Mucosa of rectum (tissue), 2 donors: Measurements from ENCODE around the gene FOXR1.
"Not testable (repeated sequence)": the region's sequence is repeated elsewhere in the genome, so short reads cannot be mapped to it uniquely, and the experiment has no call there.

Source experiments
- H3K27ac ChIP-seq, 2 donors: one replicate each; pipeline ENCODE4 v1.7.0; 2013; ENCODE audit warnings: inconsistent platforms in 2 of 2, low read depth in 2 of 2, low read length in 2 of 2
- H3K27me3 ChIP-seq, 2 donors: one replicate each; pipeline ENCODE4 v1.7.0; 2013; ENCODE audit warnings: low read length in 2 of 2; ENCODE audit not compliant: control insufficient read depth in 2 of 2, insufficient read depth in 2 of 2
- H3K36me3 ChIP-seq, 2 donors: one replicate each; pipeline ENCODE4 v1.7.0; 2013; ENCODE audit warnings: low read length in 2 of 2; ENCODE audit not compliant: control insufficient read depth in 2 of 2, insufficient read depth in 2 of 2
- H3K4me1 ChIP-seq, 2 donors: one replicate each; pipeline ENCODE4 v1.7.0; 2013; ENCODE audit warnings: low read length in 2 of 2, mild to moderate bottlenecking in 1 of 2; ENCODE audit not compliant: control insufficient read depth in 2 of 2, insufficient read depth in 2 of 2
- H3K4me3 ChIP-seq, 2 donors: one replicate each; pipeline ENCODE4 v1.7.0; 2013; ENCODE audit warnings: low read length in 2 of 2
- H3K9ac ChIP-seq, 2 donors: one replicate each; pipeline ENCODE4 v1.7.0; 2013; ENCODE audit warnings: low read length in 2 of 2, low read depth in 1 of 2, mild to moderate bottlenecking in 1 of 2
- H3K9me3 ChIP-seq, 2 donors: one replicate each; pipeline ENCODE4 v1.7.0; 2013; ENCODE audit warnings: low read length in 2 of 2; ENCODE audit not compliant: control insufficient read depth in 2 of 2
- donor health status: healthy.
- donor health status: Normal muscosa, but diverticular disease.

The FOXR1 gene

GRCh38 chr11:118948000-118948399 lies 23.6 kb upstream of the FOXR1 start:
- no peak overlapping the region for H3K4me3 ChIP-seq
- H3K36me3 ChIP-seq = no peaks in the 10 kb centered on the region
- H3K9ac ChIP-seq = no peak overlapping the region
- H3K9me3 ChIP-seq = no peaks in the 10 kb centered on the region
- no peaks in the 10 kb centered on the region for H3K4me1 ChIP-seq
- H3K27ac ChIP-seq = no peak overlapping the region
- H3K27me3 ChIP-seq = peaks cover 0 to 2% of the 10 kb centered on the region in 2 donors

- Histone ChIP-seq H3K9ac (no peak overlapping the region), H3K4me1 (no peaks in the 10 kb centered on the region), H3K4me3 (no peak overlapping the region), H3K27me3 (peaks cover 1 to 4% of the 10 kb centered on the region in 2 donors), H3K27ac (no peak overlapping the region), H3K36me3 (no peaks in the 10 kb centered on the region), H3K9me3 (no peaks in the 10 kb centered on the region)
These were observed 18.3 kb upstream of the FOXR1 start for GRCh38 chr11:118953265-118953664.

GRCh38 chr11:118953976-118954375 lies 17.6 kb upstream of the FOXR1 start:
- not testable (repeated sequence) for H3K27me3 ChIP-seq, H3K9ac ChIP-seq, H3K4me3 ChIP-seq, H3K36me3 ChIP-seq, H3K27ac ChIP-seq, H3K4me1 ChIP-seq, H3K9me3 ChIP-seq

- Histone ChIP-seq H3K27me3 (peaks cover 0 to 4% of the 10 kb centered on the region in 2 donors), H3K9me3 (no peaks in the 10 kb centered on the region), H3K4me3 (no peak within 1 kb of the TSS), H3K27ac (no peak within 1 kb of the TSS), H3K36me3 (no peaks in the 10 kb centered on the region), H3K4me1 (no peaks in the 10 kb centered on the region), H3K9ac (no peak within 1 kb of the TSS)
These were observed 15.3 kb upstream of the FOXR1 start, which contains the start of gene UPK2 for GRCh38 chr11:118956094-118956846. Gene UPK2, plus strand, starts transcription at chr11:118956298. Its CDS starts 53 bp downstream, at chr11:118956351.

- H3K9ac ChIP-seq = no peak overlapping the region
- H3K27me3 ChIP-seq = peaks cover 0 to 4% of the 10 kb centered on the region in 2 donors
- no peak overlapping the region for H3K4me3 ChIP-seq
- H3K27ac ChIP-seq = no peak overlapping the region
- H3K9me3 ChIP-seq = no peaks in the 10 kb centered on the region
- no peaks in the 10 kb centered on the region for H3K36me3 ChIP-seq
- H3K4me1 ChIP-seq = peaks cover 2 to 3% of the 10 kb centered on the region in 2 donors
These were observed 14.6 kb upstream of the FOXR1 start for GRCh38 chr11:118956847-118957469.

- Histone ChIP-seq H3K9ac (no peak overlapping the region), H3K27ac (no peak overlapping the region), H3K27me3 (peaks cover 0 to 4% of the 10 kb centered on the region in 2 donors), H3K4me1 (peaks cover 2 to 3% of the 10 kb centered on the region in 2 donors), H3K36me3 (no peaks in the 10 kb centered on the region), H3K9me3 (no peaks in the 10 kb centered on the region), H3K4me3 (no peak overlapping the region)
These were observed 14.0 kb upstream of the FOXR1 start for GRCh38 chr11:118957549-118957948.

GRCh38 chr11:118957968-118958367 lies 13.6 kb upstream of the FOXR1 start:
- H3K36me3 ChIP-seq = no peaks in the 10 kb centered on the region
- peaks cover 2 to 3% of the 10 kb centered on the region in 2 donors for H3K4me1 ChIP-seq
- H3K4me3 ChIP-seq = no peak overlapping the region
- H3K27me3 ChIP-seq = peaks cover 0 to 4% of the 10 kb centered on the region in 2 donors
- H3K9ac ChIP-seq = no peak overlapping the region
- H3K9me3 ChIP-seq = no peaks in the 10 kb centered on the region
- no peak overlapping the region for H3K27ac ChIP-seq

- no peak overlapping the region for H3K9ac ChIP-seq
- peaks cover 0 to 4% of the 10 kb centered on the region in 2 donors for H3K27me3 ChIP-seq
- H3K4me3 ChIP-seq = no peak overlapping the region
- peaks cover 2 to 3% of the 10 kb centered on the region in 2 donors for H3K4me1 ChIP-seq
- H3K9me3 ChIP-seq = no peaks in the 10 kb centered on the region
- H3K27ac ChIP-seq = no peak overlapping the region
- no peaks in the 10 kb centered on the region for H3K36me3 ChIP-seq
These were observed 13.0 kb upstream of the FOXR1 start for GRCh38 chr11:118958577-118958976.

GRCh38 chr11:118961189-118961588 lies 10.4 kb upstream of the FOXR1 start:
- H3K27ac ChIP-seq = no peak overlapping the region
- H3K4me1 ChIP-seq = peaks cover 2 to 3% of the 10 kb centered on the region in 2 donors
- H3K9me3 ChIP-seq = no peaks in the 10 kb centered on the region
- no peaks in the 10 kb centered on the region for H3K27me3 ChIP-seq
- no peak overlapping the region for H3K4me3 ChIP-seq
- H3K9ac ChIP-seq = no peak overlapping the region
- no peaks in the 10 kb centered on the region for H3K36me3 ChIP-seq

GRCh38 chr11:118961591-118961990 lies 10.0 kb upstream of the FOXR1 start:
- peak overlapping the region in 1 of 2 donors; percentile 43 for H3K9ac ChIP-seq
- H3K4me3 ChIP-seq = peak overlapping the region in 1 of 2 donors; percentile 10
- peaks cover 2 to 3% of the 10 kb centered on the region in 2 donors for H3K4me1 ChIP-seq
- H3K36me3 ChIP-seq = no peaks in the 10 kb centered on the region
- H3K9me3 ChIP-seq = no peaks in the 10 kb centered on the region
- no peak overlapping the region for H3K27ac ChIP-seq
- no peaks in the 10 kb centered on the region for H3K27me3 ChIP-seq
